ENCODE data around the gene SPRR2E.
"Not testable (repeated sequence)": the region's sequence is repeated elsewhere in the genome, so short reads cannot be mapped to it uniquely, and the experiment has no call there.

Gene SPRR2E

GRCh38 chr1:153094426-153094825, at the start of gene SPRR2E:
SPRR2E (minus strand) TSS chr1:153094526; CDS start chr1:153093751, 775 bp downstream.
- no peak for DNase-seq

GRCh38 chr1:153141377-153141776, 47.1 kb upstream of the SPRR2E start:
- DNase-seq, result no peak

GRCh38 chr1:153140484-153140883, 46.2 kb upstream of the SPRR2E start:
- no peak for DNase-seq

DNA sequence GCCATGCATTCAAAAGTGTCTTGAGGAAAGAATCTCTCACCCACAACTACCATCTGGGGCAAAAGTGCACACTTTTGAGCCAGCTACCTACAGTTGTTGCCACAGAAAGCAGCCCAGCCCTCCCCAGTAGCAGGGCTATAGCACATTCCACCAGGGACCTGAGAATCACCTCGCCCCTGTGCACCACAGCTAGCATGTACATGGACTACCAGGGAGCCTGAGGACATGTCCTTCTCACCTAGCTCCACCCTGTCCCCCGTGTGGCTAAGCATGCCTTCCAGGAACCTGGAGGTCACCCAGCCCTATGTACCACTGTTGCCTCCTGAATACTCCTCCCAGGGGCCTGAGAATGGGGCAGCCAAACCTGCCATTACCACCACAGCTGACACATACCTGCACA, 39.4 kb upstream of the SPRR2E start:
- DNase-seq, result no peak

DNA sequence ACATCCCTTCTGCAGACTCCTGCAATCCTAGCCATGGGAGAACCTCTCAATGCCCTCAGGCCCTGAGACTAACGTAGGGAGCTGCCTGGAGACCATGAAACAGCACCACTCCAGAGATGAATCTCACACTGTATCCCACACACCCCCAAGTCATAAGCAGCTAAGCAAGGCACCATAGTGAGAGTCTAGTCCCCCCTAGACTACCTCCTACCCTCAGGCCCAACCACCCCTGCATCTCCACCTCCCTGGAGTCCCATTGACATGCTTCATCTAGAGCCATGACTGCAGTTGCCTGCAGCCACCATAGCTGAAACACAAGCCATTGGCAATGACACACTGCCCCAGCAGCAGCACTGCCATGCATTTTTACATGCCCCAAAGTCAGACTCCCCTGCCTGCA, 38.9 kb upstream of the SPRR2E start:
- no peak for DNase-seq

DNA sequence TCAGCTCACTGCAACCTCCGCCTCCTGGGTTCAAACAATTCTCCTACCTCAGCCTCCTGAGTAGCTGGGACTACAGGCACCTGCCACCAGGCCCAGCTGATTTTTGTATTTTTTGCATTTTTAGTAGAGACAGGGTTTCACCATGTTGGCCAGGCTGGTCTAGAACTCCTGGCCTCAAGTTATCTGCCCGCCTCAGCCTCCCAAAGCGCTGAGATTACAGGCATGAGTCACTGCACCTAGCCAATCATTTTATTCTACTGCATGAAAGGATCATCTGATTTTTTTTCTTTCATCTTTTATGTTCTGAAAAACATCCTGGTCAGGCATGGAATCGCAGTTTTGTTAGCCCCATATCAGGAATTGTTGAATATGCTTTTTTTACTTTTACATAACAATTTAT, 34.4 kb upstream of the SPRR2E start:
- not testable (repeated sequence) for DNase-seq

DNA sequence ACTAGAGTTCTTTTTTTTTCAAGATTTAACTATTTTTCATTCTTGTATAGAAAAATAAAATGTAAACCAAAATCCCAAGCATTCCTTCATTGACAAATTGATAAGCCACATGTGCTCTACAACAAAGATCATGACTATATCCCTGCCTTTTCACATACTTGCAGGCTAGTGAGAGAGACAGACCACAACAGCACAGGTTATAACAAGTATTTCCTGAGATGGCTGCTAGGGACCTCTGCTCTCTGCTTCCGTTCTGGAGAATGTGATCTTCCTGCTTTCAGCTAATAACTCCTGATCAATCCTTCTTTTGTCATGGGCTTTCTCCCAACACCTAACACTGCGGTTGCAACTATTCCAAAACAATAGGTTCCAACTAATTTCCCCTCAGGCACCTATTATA, 33.0 kb upstream of the SPRR2E start:
- no peak for DNase-seq

DNA sequence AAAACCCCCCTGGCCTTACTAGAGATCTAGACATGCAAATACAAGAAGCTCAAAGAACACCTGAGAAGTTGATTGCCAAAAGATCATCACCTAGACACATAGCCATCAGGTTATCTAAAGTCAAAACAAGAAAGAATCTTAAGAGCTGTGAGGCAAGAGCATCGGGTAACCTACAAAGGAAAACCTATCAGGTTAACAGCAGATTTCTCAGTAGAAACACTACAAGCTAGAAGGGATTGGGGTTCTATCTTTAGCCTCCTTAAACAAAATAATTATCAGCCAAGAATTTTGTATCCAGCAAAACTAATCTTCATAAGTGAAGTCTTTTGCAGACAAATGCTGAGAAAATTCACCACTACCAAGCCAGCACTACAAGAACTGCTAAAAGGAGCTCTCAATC, 31.2 kb upstream of the SPRR2E start:
- no peak for DNase-seq

GRCh38 chr1:153123793-153124192, 29.5 kb upstream of the SPRR2E start:
- DNase-seq, result not testable (repeated sequence)

DNA sequence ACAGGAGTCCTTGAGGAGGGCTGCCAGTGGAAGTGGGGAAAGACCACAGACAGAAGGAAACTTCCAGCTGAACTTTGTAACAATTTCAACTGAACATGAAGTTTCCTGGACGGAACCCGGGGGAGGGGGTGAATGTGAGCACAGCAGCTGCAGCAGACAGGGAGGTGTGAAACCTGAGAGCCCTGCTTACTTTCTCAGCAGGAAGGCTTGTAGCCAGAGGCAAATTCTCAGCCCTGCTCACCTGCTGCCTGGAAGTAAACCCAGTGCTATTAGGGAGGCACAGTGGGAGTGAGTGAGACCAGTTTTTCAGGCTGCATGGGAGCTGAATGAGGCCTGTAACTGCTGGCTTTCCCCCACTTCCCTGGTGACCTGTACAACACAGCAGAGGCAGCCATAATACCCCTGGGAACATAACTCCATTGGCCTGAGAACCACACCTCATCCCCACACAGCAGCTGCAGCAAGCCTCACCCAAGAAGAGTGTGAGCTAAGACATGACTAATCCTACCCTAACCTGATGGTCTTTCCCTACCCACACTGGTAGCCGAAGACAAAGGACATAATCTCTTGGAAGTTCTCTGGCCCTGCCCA, 28.6 kb upstream of the SPRR2E start:
- no peak for DNase-seq

GRCh38 chr1:153120945-153121344, 26.6 kb upstream of the SPRR2E start:
- DNase-seq, result no peak

DNA sequence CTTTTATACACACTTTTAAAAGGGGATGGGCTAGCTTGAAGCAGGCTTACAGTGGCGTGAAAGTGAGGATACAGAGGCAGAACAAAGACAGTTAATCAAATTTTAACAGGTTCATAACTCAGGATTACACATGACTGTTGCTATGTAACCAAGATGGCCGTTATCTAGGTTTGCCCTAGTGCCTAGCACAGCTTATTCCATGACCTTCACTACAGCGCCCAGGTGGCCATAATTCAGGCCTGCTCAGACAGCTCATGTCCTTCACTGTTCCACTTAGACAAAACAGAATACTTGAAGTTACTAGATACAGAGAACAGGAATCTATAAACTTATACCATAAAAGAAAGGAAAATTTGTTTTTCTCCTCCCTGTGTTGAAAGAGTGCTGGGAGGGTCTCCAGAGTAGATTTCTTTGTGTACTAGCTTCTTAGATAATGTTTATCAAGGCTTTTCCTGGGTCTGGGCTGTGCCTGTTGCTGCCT, 25.2 kb upstream of the SPRR2E start:
- DNase-seq, result no peak

DNA sequence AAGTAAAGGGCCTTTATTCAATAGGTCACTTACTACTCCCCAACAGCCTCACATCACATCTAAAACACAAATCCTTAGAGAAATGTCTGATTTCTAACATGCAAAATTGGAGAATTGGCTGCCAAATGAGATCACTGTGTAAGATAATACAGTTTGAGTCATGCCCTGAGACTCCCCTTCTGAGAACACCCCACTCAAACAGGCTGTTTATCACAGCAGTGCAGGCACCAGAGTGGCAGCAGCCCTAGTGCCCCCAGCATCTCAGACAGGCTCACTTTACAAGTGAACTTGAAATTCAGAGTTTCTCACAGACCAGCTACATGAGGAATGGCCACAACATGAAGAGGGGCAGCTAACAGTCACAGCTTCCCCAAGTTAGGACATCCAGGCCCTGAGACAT, 20.9 kb upstream of the SPRR2E start:
- DNase-seq, result not testable (repeated sequence)

DNA sequence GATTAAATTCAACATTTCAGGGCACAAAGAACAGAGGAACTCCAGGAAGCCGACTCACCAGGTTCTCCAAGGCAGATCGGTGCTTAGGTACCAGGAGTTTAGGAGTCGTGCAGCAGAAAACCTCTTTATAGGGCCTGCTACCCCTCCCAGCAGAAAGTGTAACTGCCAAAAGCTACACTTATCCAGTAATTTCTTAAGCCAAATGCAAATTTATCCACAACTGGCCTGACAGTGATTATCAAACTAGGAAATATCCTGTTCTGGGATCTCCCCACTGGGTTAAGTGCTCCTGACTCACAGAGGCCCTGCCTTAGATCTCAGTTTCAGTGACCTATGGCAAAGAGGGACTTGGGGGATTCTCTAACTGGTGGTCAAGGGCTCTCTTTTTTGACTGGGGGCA, 19.1 kb upstream of the SPRR2E start, which contains the start of gene SPRR2F:
TSS of gene SPRR2F (minus strand) at position 101 of the 400 bp plus-strand sequence. CDS start 783 bp downstream, outside the sequence.
- no peak for DNase-seq

DNA sequence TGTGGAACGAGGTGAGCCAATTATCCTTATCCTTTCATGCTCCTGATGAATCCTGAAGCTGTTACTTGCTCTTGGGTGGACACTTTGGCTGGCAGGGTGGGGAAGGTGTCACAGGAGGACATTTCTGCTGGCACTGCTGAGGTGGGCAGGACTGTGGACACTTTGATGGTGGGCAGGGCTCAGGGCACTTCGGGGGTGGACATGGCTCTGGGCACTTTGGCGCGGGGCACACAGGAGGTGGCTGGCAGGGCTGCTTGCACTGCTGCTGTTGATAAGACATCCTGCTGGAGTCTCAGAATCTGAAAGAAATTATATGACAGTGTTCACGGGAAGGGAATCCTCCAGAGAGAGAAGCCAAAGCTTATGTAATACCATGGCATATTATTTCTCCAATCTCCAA, 18.1 kb upstream of the SPRR2E start:
- DNase-seq, result not testable (repeated sequence)

GRCh38 chr1:153100245-153100644, 5.9 kb upstream of the SPRR2E start:
- DNase-seq, result no peak

- DNase-seq, result no peak
Measured at GRCh38 chr1:153099461-153100045, 5.2 kb upstream of the SPRR2E start.

- DNase-seq, result no peak
Measured at GRCh38 chr1:153095764-153096163, 1.4 kb upstream of the SPRR2E start.

DNA sequence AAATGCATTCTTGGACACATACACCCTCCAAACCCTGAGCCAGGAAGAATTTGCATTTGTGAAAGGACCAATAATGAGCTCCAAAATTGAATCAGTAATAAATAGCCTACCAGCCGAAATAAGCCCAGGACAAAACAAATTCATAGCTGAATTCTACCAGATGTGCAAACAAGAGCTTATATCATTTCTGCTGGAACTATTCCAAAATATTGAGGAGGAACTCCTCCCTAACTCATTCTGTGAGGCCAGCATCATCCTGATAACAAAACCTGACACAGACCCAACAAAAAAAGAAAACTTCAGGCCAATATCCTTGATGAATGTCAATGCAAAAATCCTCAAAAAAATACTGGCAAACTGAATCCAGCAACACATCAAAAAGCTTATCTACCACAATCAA, 6.7 kb downstream of the SPRR2E start:
- no peak for DNase-seq

- DNase-seq, result no peak
Measured at GRCh38 chr1:153081736-153082135, 12.6 kb downstream of the SPRR2E start.

- no peak for DNase-seq
Measured at GRCh38 chr1:153072806-153073726, 21.3 kb downstream of the SPRR2E start.

DNA sequence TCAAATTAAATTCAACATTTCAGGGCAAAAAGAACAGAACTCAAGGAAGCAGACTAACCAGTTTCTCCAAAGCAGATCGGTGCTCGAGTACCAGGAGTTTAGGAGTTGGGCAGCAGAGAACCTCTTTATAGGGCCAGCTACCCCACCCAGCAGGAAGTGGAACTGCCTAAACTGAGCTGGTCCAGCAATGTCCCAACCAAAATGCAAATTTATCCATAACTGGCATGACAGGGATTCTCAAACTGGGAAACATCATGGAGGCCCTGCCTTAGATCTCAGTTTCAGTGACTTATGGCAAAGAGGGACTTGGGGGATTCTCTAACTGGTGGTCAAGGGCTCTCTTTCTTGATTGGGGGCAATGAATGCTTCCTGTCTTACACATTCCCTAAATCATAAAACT, 22.8 kb downstream of the SPRR2E start, which contains the start of gene SPRR2B:
TSS of gene SPRR2B (minus strand) at position 101 of the 400 bp plus-strand sequence. CDS start 772 bp downstream, outside the sequence.
- no peak for DNase-seq

DNA sequence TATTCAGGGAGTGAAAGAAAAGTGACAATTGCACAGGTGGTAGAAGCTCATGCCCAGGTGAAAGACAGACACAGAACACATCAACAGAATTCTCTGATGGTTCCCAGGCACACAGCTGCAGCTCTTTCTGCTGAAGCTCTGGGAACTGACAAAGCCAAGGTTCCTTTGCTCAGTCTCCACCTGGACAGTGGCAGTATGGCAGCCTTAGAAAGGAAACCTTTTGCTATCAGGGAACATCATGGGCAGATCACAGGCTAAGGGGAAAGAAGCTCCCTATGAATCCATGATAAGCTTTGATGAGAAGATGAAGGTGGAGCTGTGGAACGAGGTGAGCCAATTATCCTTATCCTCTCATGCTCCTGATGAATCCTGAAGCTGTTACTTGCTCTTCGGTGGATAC, 24.1 kb downstream of the SPRR2E start:
- DNase-seq, result no peak

Measured in activated naive CD4-positive, alpha-beta T cell (primary cell).